Kidney (tissue), 14 donors: ENCODE measurements around the gene PSMD8. TPM values are rescaled to one million over a fixed set of nuclear protein-coding genes. Genes with fewer than 3 reads are reported as not detected.

Source experiments
- DNase-seq, 5 donors: peaks; one replicate each; pipeline ENCODE4 v3.0.0-alpha.2; 2013 to 2020
- FAIRE-seq: peaks from 2 replicates; lab custom pipeline; 2012; peaks lifted over from hg19 to GRCh38; lab: Jason Lieb, UNC
- H3K27ac ChIP-seq, 2 donors: one replicate each; pipeline ENCODE4 v1.7.0; 2013; ENCODE audit warnings: low read depth in 2 of 2, low read length in 2 of 2, inconsistent platforms in 1 of 2
- H3K27me3 ChIP-seq: one replicate; pipeline ENCODE4 v1.7.1; 2013; ENCODE audit warnings: low read length, inconsistent platforms; ENCODE audit not compliant: control insufficient read depth, insufficient read depth
- H3K36me3 ChIP-seq, 3 donors: one replicate each; pipeline versions ENCODE4 v1.7.0 to v1.7.1; 2013; ENCODE audit warnings: low read length in 3 of 3, control low read depth in 1 of 3, inconsistent platforms in 1 of 3; ENCODE audit not compliant: insufficient read depth in 3 of 3, control insufficient read depth in 2 of 3
- H3K4me1 ChIP-seq, 3 donors: one replicate each; pipeline versions ENCODE4 v1.7.0 to v1.7.1; 2013; ENCODE audit warnings: low read length in 3 of 3, inconsistent platforms in 1 of 3, low read depth in 1 of 3; ENCODE audit not compliant: control insufficient read depth in 2 of 3, insufficient read depth in 2 of 3
- H3K4me3 ChIP-seq, 3 donors: one replicate each; pipeline versions ENCODE4 v1.7.0 to v1.8.1; 2013; ENCODE audit warnings: low read length in 3 of 3, control low read depth in 1 of 3, inconsistent platforms in 1 of 3
- H3K9ac ChIP-seq, 3 donors: one replicate each; pipeline versions ENCODE4 v1.7.0 to v1.7.1; 2013; ENCODE audit warnings: low read length in 3 of 3, control low read depth in 1 of 3, inconsistent platforms in 1 of 3
- H3K9me3 ChIP-seq, 3 donors: one replicate each; pipeline versions ENCODE4 v1.7.0 to v1.7.1; 2013; ENCODE audit warnings: low read length in 3 of 3, control low read depth in 1 of 3, inconsistent platforms in 1 of 3; ENCODE audit not compliant: control insufficient read depth in 2 of 3, insufficient read depth in 1 of 3
- CTCF ChIP-seq: IDR thresholded peaks from 3 replicates; pipeline ENCODE4 v1.5.1; 2012; ENCODE audit warnings: mild to moderate bottlenecking, moderate library complexity, borderline replicate concordance; ENCODE audit not compliant: insufficient read depth; ENCODE audit errors: extremely low read depth
- intact Hi-C: fragments of 100-400 bp; cut with DNase I; formaldehyde crosslinking; loops from one replicate; pipeline ENCODE4 v1.11.1; 2022
- polyA plus RNA-seq: library from polyadenylated mRNA; stranded (reverse); fragments of 350-450 nt; fragmentation: Illumina TruSeq; extraction: RNeasy Lipid Tissue Mini Kit (QIAGEN cat#74804); gene quantifications from one replicate; pipeline ENCODE4 v1.2.3, GENCODE V29; 2014; ENCODE audit warnings: low read depth, low replicate concordance; ENCODE audit not compliant: insufficient read depth
- total RNA-seq: library from RNA; stranded (reverse); fragmentation: NEBNext Ultra II Directional; extraction: Animal tissue kit (Norgen Biotek cat#: 25700); gene quantifications from one replicate; pipeline ENCODE4 v1.2.1, GENCODE V29; 2021
- donor health status: control.
- donor health status: control.
- donor health status: control.
- donor health status: control.
- donor health status: control.
- donor health status: DM: yes; HTN: yes; CAD: no.
- donor health status: Normal renal cell carcinoma (clear cell type).

Gene PSMD8
- total and polyA plus RNA-seq, 2 donors from 2014 or later: 126 to 217 TPM

- Histone ChIP-seq H3K36me3 (no peaks in the 10 kb centered on the region), H3K4me1 (peaks cover 0 to 5% (median 0%) of the 10 kb centered on the region in 3 donors), H3K27ac (no peak overlapping the region), H3K27me3 (no peaks in the 10 kb centered on the region), H3K9me3 (no peaks in the 10 kb centered on the region), H3K4me3 (no peak overlapping the region), H3K9ac (no peak overlapping the region)
- no peak for DNase-seq
- no peak for TF ChIP-seq CTCF
- no peak for FAIRE-seq
- intact Hi-C loops: no loop called here
These were observed 33.4 kb upstream of the PSMD8 start for GRCh38 chr19:38340927-38341326.

DNA sequence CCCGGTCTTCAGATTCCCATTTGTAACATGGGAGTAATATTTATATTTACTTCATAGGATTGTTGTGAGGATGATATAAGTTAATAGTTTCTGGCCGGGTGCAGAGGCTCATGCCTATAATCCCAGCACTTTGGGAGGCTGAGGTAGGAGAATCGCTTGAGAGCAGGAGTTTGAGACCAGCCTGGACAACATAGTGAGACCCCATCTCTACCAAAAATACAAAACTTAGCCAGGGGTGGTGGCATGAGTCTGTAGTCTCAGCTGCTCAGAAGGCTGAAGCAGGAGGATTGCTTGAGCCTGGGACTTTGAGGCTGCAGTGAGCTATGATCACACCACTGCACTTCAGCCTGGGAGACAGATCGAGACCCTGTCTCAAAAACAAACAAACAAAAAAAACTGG is 27.5 kb upstream of the PSMD8 start:
- Histone ChIP-seq H3K9ac (no peak overlapping the region), H3K27me3 (no peaks in the 10 kb centered on the region), H3K27ac (no peak overlapping the region), H3K4me3 (no peak overlapping the region), H3K36me3 (no peaks in the 10 kb centered on the region), H3K4me1 (no peaks in the 10 kb centered on the region), H3K9me3 (no peaks in the 10 kb centered on the region)
- intact Hi-C loops: no loop called here
- no peak for TF ChIP-seq CTCF
- FAIRE-seq: no peak
- DNase-seq: no peak

- intact Hi-C loops: no loop called here
- no peaks in the 10 kb centered on the region for H3K36me3 ChIP-seq
- no peaks in the 10 kb centered on the region for H3K9me3 ChIP-seq
- no peak overlapping the region for H3K27ac ChIP-seq
- FAIRE-seq (no peak), DNase-seq (no peak)
- H3K4me1 ChIP-seq: no peaks in the 10 kb centered on the region
- no peak for TF ChIP-seq CTCF
- no peak overlapping the region for H3K4me3 ChIP-seq
- no peak overlapping the region for H3K9ac ChIP-seq
- no peaks in the 10 kb centered on the region for H3K27me3 ChIP-seq
These were observed 23.5 kb upstream of the PSMD8 start for GRCh38 chr19:38350883-38351282.

- Histone ChIP-seq H3K9ac (no peak overlapping the region), H3K27ac (no peak overlapping the region), H3K4me1 (no peaks in the 10 kb centered on the region), H3K36me3 (no peaks in the 10 kb centered on the region), H3K27me3 (no peaks in the 10 kb centered on the region), H3K4me3 (no peak overlapping the region), H3K9me3 (no peaks in the 10 kb centered on the region)
- no peak for TF ChIP-seq CTCF
- intact Hi-C loops: no loop called here
- DNase-seq (no peak), FAIRE-seq (no peak)
These were observed 22.4 kb upstream of the PSMD8 start for GRCh38 chr19:38351865-38352395.
